Gastroesophageal sphincter (tissue), 4 donors: Measurements from ENCODE around the gene AMD1. TPM values are rescaled to one million over a fixed set of nuclear protein-coding genes. Genes with fewer than 3 reads are reported as not detected.

Experiments used
- ATAC-seq: fragments of 150-250 bp; one replicate; pipeline ENCODE4 v1.9.1; 2016; ENCODE audit warnings: mild to moderate bottlenecking, moderate library complexity
- H3K27ac ChIP-seq, 4 donors: fragments of 200-600 bp; sonication (generic) in 3 of 4; 1 replicate in 3 of 4; 2 replicates in 1 of 4; pipeline ENCODE4 v1.5.1; 2016 to 2019
- H3K27me3 ChIP-seq: fragments of 200-600 bp; sonication (generic); one replicate; pipeline ENCODE4 v1.5.1; 2019
- H3K36me3 ChIP-seq, 2 donors: fragments of 200-600 bp; sonication (generic); one replicate each; pipeline ENCODE4 v1.5.1; 2019; ENCODE audit warnings: control low read depth in 1 of 2
- H3K4me1 ChIP-seq, 3 donors: fragments of 200-600 bp; sonication (generic); 1 replicate in 2 of 3; 2 replicates in 1 of 3; pipeline ENCODE4 v1.5.1; 2016 to 2019; ENCODE audit warnings: control low read depth in 2 of 3
- H3K4me3 ChIP-seq, 2 donors: fragments of 200-600 bp; sonication (generic); one replicate each; pipeline ENCODE4 v1.5.1; 2019; ENCODE audit warnings: mild to moderate bottlenecking in 1 of 2, moderate library complexity in 1 of 2
- H3K9me3 ChIP-seq, 3 donors: fragments of 200-600 bp; sonication (generic); one replicate each; pipeline ENCODE4 v1.5.1; 2017 to 2019; ENCODE audit warnings: control low read depth in 2 of 3
- EP300 ChIP-seq: sonication (generic); formaldehyde crosslinking; IDR thresholded peaks from one replicate; pipeline ENCODE4 v1.6.1; 2017; ENCODE audit warnings: antibody characterized with exemption, mild to moderate bottlenecking
- POLR2A ChIP-seq, 2 donors: fragments of 450-650 bp; IDR thresholded peaks; one replicate each; pipeline ENCODE4 v1.6.1; 2017; ENCODE audit warnings: antibody characterized with exemption in 2 of 2, mild to moderate bottlenecking in 2 of 2, moderate library complexity in 1 of 2
- POLR2AphosphoS5 ChIP-seq: sonication (generic); formaldehyde crosslinking; IDR thresholded peaks from one replicate; pipeline ENCODE4 v1.6.1; 2017; ENCODE audit warnings: antibody characterized with exemption
- WGBS, 2 donors: methylation state at CpG; one replicate each; pipeline ENCODE4 v1.1.5; 2018; ENCODE audit warnings: low coverage in 1 of 2; 5-methylcytosine and 5-hydroxymethylcytosine counted together
- total RNA-seq, 4 donors: library from RNA; depleted of rRNA; stranded (reverse); fragments of >200 nt; gene quantifications; one replicate each; pipeline ENCODE4 v1.1.0, GENCODE V29; 2016
- TF ChIP-seq, protein P1 (sequence below), 4 experiments: fragments of 200-600 bp in 2 of 4; fragments of 450-650 bp in 2 of 4; sonication (generic) in 1 of 4; IDR thresholded peaks; one replicate each; pipeline ENCODE4 v1.5.1; 2017 to 2019; ENCODE audit warnings: antibody characterized with exemption in 4 of 4, mild to moderate bottlenecking in 2 of 4, moderate library complexity in 2 of 4

The AMD1 gene
- total RNA-seq, 4 donors from 2014 or later: 51.4 to 96.5 (median 79.0) TPM

DNA sequence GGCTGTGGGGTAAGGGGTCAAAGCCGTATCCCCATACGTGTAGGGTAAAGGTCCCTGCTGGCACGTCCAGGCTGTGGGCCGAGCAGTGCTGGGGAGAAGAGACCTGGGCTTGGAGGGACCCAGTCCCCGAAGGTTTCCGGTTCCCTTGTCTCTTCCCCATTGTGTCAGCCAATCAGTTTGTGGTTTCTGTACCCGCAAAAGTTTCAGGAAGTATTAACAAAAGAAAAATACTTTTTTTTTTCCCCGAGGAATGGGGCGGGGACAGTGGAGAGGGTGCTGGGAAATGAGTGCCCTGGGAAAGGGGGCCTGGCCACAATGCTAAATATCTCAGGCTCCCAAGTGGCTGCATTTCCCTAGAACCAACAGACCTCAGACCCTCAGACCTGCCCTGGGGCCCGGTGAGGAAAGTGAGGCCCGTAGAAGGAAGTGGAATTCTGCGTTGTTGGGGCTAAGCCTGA is 15.2 kb upstream of the AMD1 start:
- no peaks in the 10 kb centered on the region for H3K9me3 ChIP-seq
- no peak overlapping the region for H3K4me3 ChIP-seq
- no peak for TF ChIP-seq EP300
- TF ChIP-seq POLR2A (IDR thresholded peaks at IDR 0.05): no peak
- no peak for TF ChIP-seq POLR2AphosphoS5
- TF ChIP-seq, protein P1, sequence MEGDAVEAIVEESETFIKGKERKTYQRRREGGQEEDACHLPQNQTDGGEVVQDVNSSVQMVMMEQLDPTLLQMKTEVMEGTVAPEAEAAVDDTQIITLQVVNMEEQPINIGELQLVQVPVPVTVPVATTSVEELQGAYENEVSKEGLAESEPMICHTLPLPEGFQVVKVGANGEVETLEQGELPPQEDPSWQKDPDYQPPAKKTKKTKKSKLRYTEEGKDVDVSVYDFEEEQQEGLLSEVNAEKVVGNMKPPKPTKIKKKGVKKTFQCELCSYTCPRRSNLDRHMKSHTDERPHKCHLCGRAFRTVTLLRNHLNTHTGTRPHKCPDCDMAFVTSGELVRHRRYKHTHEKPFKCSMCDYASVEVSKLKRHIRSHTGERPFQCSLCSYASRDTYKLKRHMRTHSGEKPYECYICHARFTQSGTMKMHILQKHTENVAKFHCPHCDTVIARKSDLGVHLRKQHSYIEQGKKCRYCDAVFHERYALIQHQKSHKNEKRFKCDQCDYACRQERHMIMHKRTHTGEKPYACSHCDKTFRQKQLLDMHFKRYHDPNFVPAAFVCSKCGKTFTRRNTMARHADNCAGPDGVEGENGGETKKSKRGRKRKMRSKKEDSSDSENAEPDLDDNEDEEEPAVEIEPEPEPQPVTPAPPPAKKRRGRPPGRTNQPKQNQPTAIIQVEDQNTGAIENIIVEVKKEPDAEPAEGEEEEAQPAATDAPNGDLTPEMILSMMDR (IDR thresholded peaks at IDR 0.05): no peak
- ATAC-seq: no peak
- H3K4me1 ChIP-seq: no peaks in the 10 kb centered on the region
- WGBS, 2 donors: 81 to 92% methylated on average over 3 to 5 of the region's 12 CpGs
- peaks cover 0 to 2% of the 10 kb centered on the region in 2 donors for H3K36me3 ChIP-seq
- no peaks in the 10 kb centered on the region for H3K27me3 ChIP-seq
- no peak overlapping the region for H3K27ac ChIP-seq

DNA sequence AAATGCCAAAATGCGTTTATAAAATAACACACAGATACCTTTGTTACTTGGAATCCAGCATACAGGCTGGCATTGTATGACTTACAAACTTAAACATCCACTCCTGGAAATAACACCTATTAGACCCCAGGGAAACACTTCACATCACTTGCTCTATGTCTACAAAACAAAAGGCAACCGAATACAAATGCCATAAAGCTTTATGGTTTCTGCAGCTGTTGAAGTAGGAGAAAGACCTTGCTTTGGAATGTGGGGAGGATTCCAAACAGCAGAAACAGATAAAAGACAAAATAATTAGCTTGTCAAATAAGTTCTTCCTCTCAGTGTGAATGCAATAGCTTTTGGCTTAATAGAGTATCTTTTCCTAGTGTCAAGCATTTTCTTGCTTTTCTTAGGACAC is 9.8 kb upstream of the AMD1 start:
- no peaks in the 10 kb centered on the region for H3K36me3 ChIP-seq
- H3K27ac ChIP-seq: no peak overlapping the region
- H3K4me1 ChIP-seq: no peaks in the 10 kb centered on the region
- ATAC-seq: no peak
- H3K27me3 ChIP-seq: no peaks in the 10 kb centered on the region
- WGBS, 2 donors: 10 to 29% methylated on average over 2 of the region's 2 CpGs
- no peak overlapping the region for H3K4me3 ChIP-seq
- TF ChIP-seq POLR2AphosphoS5 (no peak), POLR2A (IDR thresholded peaks at IDR 0.05) (no peak), EP300 (no peak)
- TF ChIP-seq, protein P1 (IDR thresholded peaks at IDR 0.05): no peak
- H3K9me3 ChIP-seq: no peaks in the 10 kb centered on the region

DNA sequence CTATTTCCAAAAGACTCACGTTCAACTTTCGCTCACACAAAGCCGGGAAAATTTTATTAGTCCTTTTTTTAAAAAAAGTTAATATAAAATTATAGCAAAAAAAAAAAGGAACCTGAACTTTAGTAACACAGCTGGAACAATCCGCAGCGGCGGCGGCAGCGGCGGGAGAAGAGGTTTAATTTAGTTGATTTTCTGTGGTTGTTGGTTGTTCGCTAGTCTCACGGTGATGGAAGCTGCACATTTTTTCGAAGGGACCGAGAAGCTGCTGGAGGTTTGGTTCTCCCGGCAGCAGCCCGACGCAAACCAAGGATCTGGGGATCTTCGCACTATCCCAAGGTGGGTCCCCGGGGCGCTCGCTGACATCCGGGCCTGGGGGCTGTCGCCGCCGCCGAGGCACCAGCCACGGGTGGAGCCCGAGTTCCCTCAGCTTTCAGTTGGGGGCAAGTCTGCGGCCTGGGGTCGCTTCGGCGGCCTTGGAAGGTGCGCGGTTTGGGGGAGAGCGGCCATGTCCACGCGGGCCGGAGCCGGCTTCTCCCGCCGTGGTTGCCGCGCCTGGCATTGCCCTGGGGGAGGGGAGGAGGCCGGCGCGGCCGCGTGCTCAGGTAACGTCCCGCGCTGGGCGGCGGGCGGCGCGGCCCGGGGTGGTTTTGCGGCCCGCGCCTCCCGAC is 429 bp downstream of the AMD1 start:
- WGBS, 2 donors: 0 to 2% methylated on average over 10 to 11 of the region's 60 CpGs
- peaks cover 0 to 48% (median 21%) of the 10 kb centered on the region in 3 donors for H3K4me1 ChIP-seq
- H3K9me3 ChIP-seq: no peaks in the 10 kb centered on the region
- peak overlapping the region; percentile 92 to 97 (median 94) for H3K27ac ChIP-seq
- no peak for ATAC-seq
- TF ChIP-seq POLR2AphosphoS5: no peak
- TF ChIP-seq, protein P1 (IDR thresholded peaks at IDR 0.05): no peak
- H3K27me3 ChIP-seq: no peaks in the 10 kb centered on the region
- H3K4me3 ChIP-seq: peak overlapping the region; percentile 88 to 93
- no peaks in the 10 kb centered on the region for H3K36me3 ChIP-seq

DNA sequence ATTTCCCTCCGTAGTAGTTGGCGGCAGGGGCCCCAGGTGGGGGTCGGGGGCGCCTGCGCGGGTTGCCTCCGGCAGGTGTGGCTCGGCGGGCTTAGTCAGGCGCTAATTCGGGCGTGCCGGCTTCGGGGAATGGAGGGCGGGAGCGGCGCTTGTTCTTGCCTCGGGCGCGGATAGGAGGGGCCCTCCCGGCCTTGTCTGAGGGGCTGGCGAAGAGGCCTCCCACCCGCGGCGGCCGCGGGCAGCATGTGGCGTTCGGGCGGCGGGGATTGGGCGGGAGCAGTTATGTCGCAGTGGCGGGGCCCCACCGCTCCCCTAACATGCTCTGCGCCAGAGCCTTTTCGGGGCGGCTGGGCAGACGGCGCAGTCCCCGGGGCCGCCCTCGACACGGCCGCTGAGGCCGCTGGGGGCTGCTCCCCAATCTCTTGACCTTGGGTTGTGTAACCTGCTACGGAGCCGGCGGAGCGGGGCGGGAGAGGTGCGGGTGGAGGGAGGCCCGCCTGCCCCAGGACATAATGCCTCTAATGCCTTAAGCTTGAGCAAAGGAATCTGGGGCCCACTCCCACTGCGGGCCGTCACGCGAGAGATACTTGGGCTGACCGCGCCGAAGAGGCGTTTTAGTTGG is 1.1 kb downstream of the AMD1 start:
- Histone ChIP-seq H3K9me3 (no peaks in the 10 kb centered on the region), H3K4me3 (peak overlapping the region; percentile 88 to 93), H3K27ac (peak overlapping the region; percentile 92 to 97 (median 94)), H3K27me3 (no peaks in the 10 kb centered on the region), H3K36me3 (no peaks in the 10 kb centered on the region), H3K4me1 (peaks cover 0 to 54% (median 23%) of the 10 kb centered on the region in 3 donors)
- TF ChIP-seq POLR2A (IDR thresholded peaks at IDR 0.05): no peak
- TF ChIP-seq, protein P1 (IDR thresholded peaks at IDR 0.05): peak in 1 of 4 experiments; percentile 5
- no CpG with 5 or more reads among the region's 61 CpGs for WGBS, 2 donors
- ATAC-seq: peak; percentile 41
